Measurements from ENCODE around the gene SP7. TPM values are rescaled to one million over a fixed set of nuclear protein-coding genes. Genes with fewer than 3 reads are reported as not detected.
"Not testable (repeated sequence)": the region's sequence is repeated elsewhere in the genome, so short reads cannot be mapped to it uniquely, and the experiment has no call there.

Gene SP7
- total RNA-seq, 1 experiment from 2014 or later: not detected

- CTCF ChIA-PET: interaction anchor here (0.7 to 1.6 kb wide), 3 partner anchors 21 to 86 kb away, joined by 3 to 23 read pairs (median 6); partner anchors contain the start of gene AAAS
- H3K4me1 ChIP-seq: peaks cover 18% of the 10 kb centered on the region
- Mint-ChIP-seq H3K4me3 (ENCODE audit: unreplicated experiment) (peak within 1 kb of the TSS; percentile 81), H3K36me3 (ENCODE audit: insufficient read depth, unreplicated experiment) (peaks cover 48% of the 10 kb centered on the region), H3K9me3 (ENCODE audit: unreplicated experiment) (no peaks in the 10 kb centered on the region), H3K4me1 (ENCODE audit: low read depth, unreplicated experiment) (peaks cover 25% of the 10 kb centered on the region), H3K27me3 (ENCODE audit: insufficient read depth, unreplicated experiment) (no peaks in the 10 kb centered on the region), H3K27ac (ENCODE audit: unreplicated experiment) (peak within 1 kb of the TSS; percentile 69)
- intact Hi-C loops (cut with micrococcal nuclease; ENCODE audit: unreplicated experiment): loop anchor here (1.0 kb wide), 1 partner anchor 22 kb away; the partner anchor contains the start of gene AAAS
- peaks cover 2% of the 10 kb centered on the region for H3K36me3 ChIP-seq (ENCODE audit: control insufficient read depth, insufficient read depth, low read length)
- H3K9me3 ChIP-seq: no peaks in the 10 kb centered on the region
- DNase-seq: peak; percentile 86 to 89
- BruUV-seq (replicated peaks): no TSS peak
- H3K27me3 ChIP-seq (replicated peaks; ENCODE audit: control insufficient read depth, insufficient read depth, low read length): no peaks in the 10 kb centered on the region
- POLR2A ChIA-PET: interaction anchor here (1.0 to 1.4 kb wide), 3 partner anchors 22 to 202 kb away, joined by 4 to 10 read pairs (median 5); partner anchors contain the start of genes AAAS, SP1 and TARBP2
- H3K4me3 ChIP-seq (ENCODE audit: low read depth, low read length): peak within 1 kb of the TSS; percentile 64
- TF ChIP-seq, protein P1, sequence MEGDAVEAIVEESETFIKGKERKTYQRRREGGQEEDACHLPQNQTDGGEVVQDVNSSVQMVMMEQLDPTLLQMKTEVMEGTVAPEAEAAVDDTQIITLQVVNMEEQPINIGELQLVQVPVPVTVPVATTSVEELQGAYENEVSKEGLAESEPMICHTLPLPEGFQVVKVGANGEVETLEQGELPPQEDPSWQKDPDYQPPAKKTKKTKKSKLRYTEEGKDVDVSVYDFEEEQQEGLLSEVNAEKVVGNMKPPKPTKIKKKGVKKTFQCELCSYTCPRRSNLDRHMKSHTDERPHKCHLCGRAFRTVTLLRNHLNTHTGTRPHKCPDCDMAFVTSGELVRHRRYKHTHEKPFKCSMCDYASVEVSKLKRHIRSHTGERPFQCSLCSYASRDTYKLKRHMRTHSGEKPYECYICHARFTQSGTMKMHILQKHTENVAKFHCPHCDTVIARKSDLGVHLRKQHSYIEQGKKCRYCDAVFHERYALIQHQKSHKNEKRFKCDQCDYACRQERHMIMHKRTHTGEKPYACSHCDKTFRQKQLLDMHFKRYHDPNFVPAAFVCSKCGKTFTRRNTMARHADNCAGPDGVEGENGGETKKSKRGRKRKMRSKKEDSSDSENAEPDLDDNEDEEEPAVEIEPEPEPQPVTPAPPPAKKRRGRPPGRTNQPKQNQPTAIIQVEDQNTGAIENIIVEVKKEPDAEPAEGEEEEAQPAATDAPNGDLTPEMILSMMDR (IDR thresholded peaks at IDR 0.05; ENCODE audit: insufficient read depth in 1 of 2, low read depth in 1 of 2, low read length in 1 of 2, severe bottlenecking in 1 of 2, unreplicated experiment in 1 of 2): peak in 1 of 2 experiments; percentile 34
These were observed 36.5 kb downstream of the SP7 start, which contains the start of gene MYG1 for GRCh38 chr12:53299454-53300180. Gene MYG1, plus strand, starts transcription at chr12:53299695. Its CDS starts 43 bp downstream, at chr12:53299738.

DNA sequence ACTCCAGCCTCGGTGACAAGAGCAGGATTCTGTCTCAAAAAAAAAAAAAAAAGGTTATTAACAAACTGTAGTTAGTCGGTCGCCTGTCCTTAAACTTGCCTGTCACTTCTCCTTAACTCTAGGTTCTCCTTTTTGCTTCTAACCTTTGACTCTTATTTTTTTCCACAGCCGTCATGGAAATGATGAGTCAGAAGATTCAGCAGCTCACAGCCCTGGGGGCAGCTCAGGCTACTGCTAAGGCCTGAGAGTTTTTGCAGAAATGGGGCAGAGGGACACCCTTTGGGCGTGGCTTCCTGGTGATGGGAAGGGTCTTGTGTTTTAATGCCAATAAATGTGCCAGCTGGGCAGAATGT lies 37.1 kb downstream of the SP7 start:
- H3K27me3 Mint-ChIP-seq (ENCODE audit: insufficient read depth, unreplicated experiment): no peaks in the 10 kb centered on the region
- ChIA-PET POLR2A (interaction anchor here (1.0 to 1.4 kb wide), 3 partner anchors 22 to 202 kb away, joined by 4 to 10 read pairs (median 5); partner anchors contain the start of genes AAAS, SP1 and TARBP2), CTCF (interaction anchor here (0.7 to 1.6 kb wide), 4 partner anchors 22 to 85 kb away, joined by 3 to 23 read pairs (median 5); partner anchors contain the start of gene AAAS)
- H3K27ac Mint-ChIP-seq (ENCODE audit: unreplicated experiment): peak overlapping the region; percentile 69
- DNase-seq: peak; percentile 50 to 61
- Histone ChIP-seq H3K36me3 (ENCODE audit: control insufficient read depth, insufficient read depth, low read length) (peaks cover 2% of the 10 kb centered on the region), H3K9me3 (no peaks in the 10 kb centered on the region), H3K4me3 (ENCODE audit: low read depth, low read length) (peak overlapping the region; percentile 64), H3K27me3 (replicated peaks; ENCODE audit: control insufficient read depth, insufficient read depth, low read length) (no peaks in the 10 kb centered on the region), H3K4me1 (peaks cover 18% of the 10 kb centered on the region)
- TF ChIP-seq, protein P1 (IDR thresholded peaks at IDR 0.05; ENCODE audit: insufficient read depth in 1 of 2, low read depth in 1 of 2, low read length in 1 of 2, severe bottlenecking in 1 of 2, unreplicated experiment in 1 of 2): no peak
- H3K4me1 Mint-ChIP-seq (ENCODE audit: low read depth, unreplicated experiment): peaks cover 25% of the 10 kb centered on the region
- intact Hi-C loops (cut with micrococcal nuclease; ENCODE audit: unreplicated experiment): loop anchor here (1.0 kb wide), 1 partner anchor 22 kb away; the partner anchor contains the start of gene AAAS
- peaks cover 48% of the 10 kb centered on the region for H3K36me3 Mint-ChIP-seq (ENCODE audit: insufficient read depth, unreplicated experiment)
- no peaks in the 10 kb centered on the region for H3K9me3 Mint-ChIP-seq (ENCODE audit: unreplicated experiment)
- peak overlapping the region; percentile 81 for H3K4me3 Mint-ChIP-seq (ENCODE audit: unreplicated experiment)
- no TSS peak for BruUV-seq (replicated peaks)

GRCh38 chr12:53298164-53298563 lies 38.0 kb downstream of the SP7 start:
- peak overlapping the region; percentile 30 for H3K4me3 Mint-ChIP-seq (ENCODE audit: unreplicated experiment)
- BruUV-seq (replicated peaks): no TSS peak
- ChIA-PET CTCF (interaction anchor here (0.6 kb wide), 1 partner anchor 14 kb away, joined by 3 read pairs; no protein-coding TSS in a partner anchor), POLR2A (no interaction called here)
- TF ChIP-seq, protein P1 (IDR thresholded peaks at IDR 0.05; ENCODE audit: insufficient read depth in 1 of 2, low read depth in 1 of 2, low read length in 1 of 2, severe bottlenecking in 1 of 2, unreplicated experiment in 1 of 2): no peak
- peaks cover 48% of the 10 kb centered on the region for H3K36me3 Mint-ChIP-seq (ENCODE audit: insufficient read depth, unreplicated experiment)
- peaks cover 18% of the 10 kb centered on the region for H3K4me1 ChIP-seq
- peak overlapping the region; percentile 41 for H3K27ac Mint-ChIP-seq (ENCODE audit: unreplicated experiment)
- no peak for DNase-seq
- H3K4me1 Mint-ChIP-seq (ENCODE audit: low read depth, unreplicated experiment): peaks cover 25% of the 10 kb centered on the region
- H3K9me3 Mint-ChIP-seq (ENCODE audit: unreplicated experiment): no peaks in the 10 kb centered on the region
- no peaks in the 10 kb centered on the region for H3K27me3 ChIP-seq (replicated peaks; ENCODE audit: control insufficient read depth, insufficient read depth, low read length)
- H3K36me3 ChIP-seq (ENCODE audit: control insufficient read depth, insufficient read depth, low read length): peaks cover 2% of the 10 kb centered on the region
- no peaks in the 10 kb centered on the region for H3K9me3 ChIP-seq
- intact Hi-C loops (cut with micrococcal nuclease; ENCODE audit: unreplicated experiment): no loop called here
- no peaks in the 10 kb centered on the region for H3K27me3 Mint-ChIP-seq (ENCODE audit: insufficient read depth, unreplicated experiment)
- H3K4me3 ChIP-seq (ENCODE audit: low read depth, low read length): no peak overlapping the region

DNA sequence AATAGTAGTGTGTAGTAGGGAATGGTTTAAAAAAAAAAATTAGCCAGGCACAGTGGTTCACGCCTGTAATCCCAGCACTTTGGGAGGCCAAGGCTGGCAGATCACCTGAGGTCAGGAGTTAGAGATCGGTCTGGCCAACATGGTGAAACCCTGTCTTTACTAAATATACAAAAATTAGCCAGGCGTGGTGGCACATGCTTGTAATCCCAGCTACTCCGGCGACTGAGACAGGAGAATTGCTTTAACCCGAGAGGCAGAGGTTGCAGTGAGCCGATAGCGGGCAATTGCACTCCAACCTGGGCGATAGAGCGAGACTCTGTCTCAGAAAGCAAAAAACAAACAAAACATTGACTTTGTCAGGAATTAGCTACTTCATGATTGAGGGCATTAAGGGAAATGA lies 39.0 kb downstream of the SP7 start:
- H3K27me3 ChIP-seq (replicated peaks; ENCODE audit: control insufficient read depth, insufficient read depth, low read length); H3K9me3 ChIP-seq; DNase-seq; intact Hi-C loops (cut with micrococcal nuclease; ENCODE audit: unreplicated experiment); H3K4me3 ChIP-seq (ENCODE audit: low read depth, low read length); POLR2A ChIA-PET; BruUV-seq (replicated peaks); H3K36me3 ChIP-seq (ENCODE audit: control insufficient read depth, insufficient read depth, low read length); H3K4me3 Mint-ChIP-seq (ENCODE audit: unreplicated experiment); H3K27ac Mint-ChIP-seq (ENCODE audit: unreplicated experiment); H3K27me3 Mint-ChIP-seq (ENCODE audit: insufficient read depth, unreplicated experiment); H3K9me3 Mint-ChIP-seq (ENCODE audit: unreplicated experiment): not testable (repeated sequence)
- H3K4me1 ChIP-seq: peaks cover 18% of the 10 kb centered on the region
- H3K36me3 Mint-ChIP-seq (ENCODE audit: insufficient read depth, unreplicated experiment): peaks cover 39% of the 10 kb centered on the region
- CTCF ChIA-PET: interaction anchor here (1.1 kb wide), 1 partner anchor 24 kb away, joined by 3 read pairs; the partner anchor contains the start of gene AAAS
- peaks cover 17% of the 10 kb centered on the region for H3K4me1 Mint-ChIP-seq (ENCODE audit: low read depth, unreplicated experiment)

All from Caco-2 (cell line).